CD4-positive, alpha-beta T cell treated with Interleukin-12 subunit alpha and Interleukin-12 subunit beta, for 1 hour (primary cell): Measurements from ENCODE around the gene LANCL2.
"Not testable (repeated sequence)": the region's sequence is repeated elsewhere in the genome, so short reads cannot be mapped to it uniquely, and the experiment has no call there.

ENCODE experiments used
- DNase-seq: peaks from one replicate; pipeline ENCODE4 v3.0.0-alpha.2; 2020

The LANCL2 gene

DNA sequence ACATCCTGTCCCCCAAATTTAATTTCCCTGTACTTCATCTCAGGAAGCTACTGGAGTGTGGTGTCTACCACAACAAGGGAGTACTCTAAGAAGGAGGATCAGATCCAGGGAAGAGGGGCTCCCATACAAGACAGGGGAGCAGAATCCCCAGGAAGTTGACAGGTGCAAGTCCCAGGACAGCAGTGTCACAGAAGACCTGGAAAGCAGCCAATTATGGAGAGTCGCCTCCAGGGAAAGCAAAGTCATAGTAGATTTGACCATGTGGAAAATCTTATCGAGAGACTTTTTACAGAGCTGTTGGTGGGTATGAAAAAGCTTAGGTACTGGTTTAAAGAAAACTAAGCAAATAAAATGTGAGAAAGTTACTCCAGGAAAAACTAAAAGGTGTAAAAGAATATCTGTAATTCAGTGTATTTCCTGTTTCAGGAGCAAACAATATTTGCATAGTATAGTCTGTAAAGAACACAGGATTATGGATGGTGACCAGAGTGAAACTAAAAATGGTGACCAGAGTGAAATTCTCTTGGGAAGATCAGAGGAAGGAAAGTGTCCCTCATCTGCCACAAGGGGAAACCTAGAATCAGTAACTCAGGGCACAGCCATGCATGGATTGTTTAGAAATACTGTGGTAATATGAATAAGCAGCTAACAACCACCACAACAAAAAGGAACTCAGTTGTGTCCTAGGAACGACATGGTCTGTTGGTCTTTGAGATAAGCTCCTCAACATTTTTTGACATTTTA lies 44.5 kb downstream of the LANCL2 start:
- DNase-seq, result no peak

DNA sequence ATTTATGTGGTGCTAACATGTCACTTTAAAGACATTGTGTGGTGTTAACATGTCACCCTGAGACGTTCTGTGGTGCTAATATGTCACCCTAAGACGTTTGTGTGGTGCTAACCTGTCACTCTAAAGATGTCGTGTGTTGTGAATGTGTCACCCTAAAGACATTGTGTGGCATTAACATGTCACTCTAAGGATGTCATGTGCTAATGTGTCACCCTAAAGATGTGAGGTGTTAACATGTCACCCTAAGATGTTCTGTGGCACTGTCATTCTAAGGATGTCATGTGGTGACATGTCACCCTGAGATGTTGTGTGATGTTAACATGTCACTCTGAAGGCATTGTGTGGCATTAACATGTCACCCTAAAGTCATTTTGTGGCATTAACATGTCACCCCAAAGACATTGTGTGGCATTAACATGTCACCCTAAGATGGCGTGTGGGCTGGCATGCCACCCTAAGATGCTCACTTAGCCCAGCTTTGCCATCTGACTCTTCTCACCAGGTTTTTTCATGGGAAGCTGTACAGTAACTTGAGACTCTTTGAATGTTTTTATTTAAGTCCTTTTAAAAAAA lies 45.6 kb downstream of the LANCL2 start:
- DNase-seq, result no peak

DNA sequence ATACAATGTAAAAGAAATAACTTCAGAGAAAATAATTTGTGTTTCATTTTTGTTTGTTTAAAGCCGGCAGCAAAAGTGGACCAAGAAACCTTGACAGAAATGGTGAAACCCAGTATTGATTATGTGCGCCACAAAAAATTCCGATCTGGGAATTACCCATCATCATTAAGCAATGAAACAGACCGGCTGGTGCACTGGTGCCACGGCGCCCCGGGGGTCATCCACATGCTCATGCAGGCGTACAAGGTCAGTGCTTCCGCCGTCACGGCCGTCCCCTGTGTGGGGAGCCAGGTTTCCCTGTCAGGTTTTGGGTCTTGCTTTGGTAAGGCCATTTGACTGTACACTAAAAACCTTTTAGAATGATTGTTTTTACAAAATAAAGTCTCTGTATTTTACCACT lies 46.7 kb downstream of the LANCL2 start:
- no peak for DNase-seq

DNA sequence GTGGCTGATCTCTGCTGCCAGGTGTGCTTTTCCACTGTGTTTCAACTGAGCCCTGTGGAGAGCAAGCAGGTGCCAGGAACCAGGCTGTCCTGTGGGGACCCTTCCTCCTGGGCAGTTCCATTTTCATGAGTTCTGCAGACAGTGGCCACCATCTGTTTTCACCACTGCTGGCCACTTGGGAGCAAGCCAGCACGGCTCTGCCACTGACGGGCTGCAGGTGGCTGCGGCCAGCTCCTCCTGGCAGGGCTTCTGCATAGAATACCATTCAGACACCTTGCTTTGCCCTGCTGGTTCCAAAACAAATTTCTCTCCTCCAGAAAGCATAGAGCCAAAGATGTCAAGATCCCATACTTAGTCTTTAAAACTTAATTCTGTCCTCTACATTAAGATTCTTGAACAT lies 48.3 kb downstream of the LANCL2 start:
- no peak for DNase-seq

DNA sequence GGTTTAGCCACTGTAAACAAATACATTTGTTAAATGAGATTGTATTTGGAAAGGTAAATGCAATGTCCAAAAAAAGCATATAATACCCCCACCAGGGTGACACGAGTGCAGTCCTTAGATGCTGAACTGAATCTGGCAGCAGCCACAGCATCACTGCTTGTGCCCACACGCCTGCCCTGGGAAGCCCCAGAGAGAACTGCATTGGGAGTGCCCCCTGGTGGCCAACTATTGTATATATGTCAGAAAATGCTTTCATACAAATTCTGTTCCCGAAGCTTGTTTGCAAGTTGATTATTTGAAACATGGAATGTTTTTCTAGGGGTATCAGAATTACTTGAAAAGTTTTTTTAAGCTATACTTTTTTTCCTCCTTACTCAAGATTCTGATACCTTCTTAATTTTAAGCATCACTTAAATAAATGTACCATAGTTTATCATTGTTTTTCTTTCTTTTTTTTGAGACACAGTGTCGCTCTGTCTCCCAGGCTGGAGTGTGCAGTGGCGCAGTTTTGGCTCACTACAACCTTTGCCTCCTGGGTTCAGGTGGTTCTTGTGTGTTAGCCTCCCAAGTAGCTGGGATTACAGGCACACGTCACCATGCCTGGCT lies 50.1 kb downstream of the LANCL2 start:
- DNase-seq, result peak; percentile 82

DNA sequence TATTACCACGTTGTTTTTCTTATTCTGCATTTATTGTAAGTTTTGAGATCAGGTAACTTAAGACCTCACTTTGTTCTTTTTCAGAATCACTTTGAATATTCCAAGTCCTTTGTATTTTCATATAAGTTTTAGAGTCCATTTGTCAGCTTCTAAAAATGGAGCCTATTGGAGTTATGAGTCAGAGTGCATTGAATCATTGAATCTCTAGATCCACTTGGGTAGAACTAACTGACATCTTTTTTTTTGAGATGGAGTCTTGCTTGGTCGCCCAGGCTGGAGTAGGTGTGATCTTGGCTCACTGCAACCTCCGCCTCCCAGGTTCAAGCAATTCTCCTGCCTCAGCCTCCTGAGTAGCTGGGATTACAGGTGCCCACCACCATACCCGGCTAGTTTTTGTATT lies 52.3 kb downstream of the LANCL2 start:
- not testable (repeated sequence) for DNase-seq

DNA sequence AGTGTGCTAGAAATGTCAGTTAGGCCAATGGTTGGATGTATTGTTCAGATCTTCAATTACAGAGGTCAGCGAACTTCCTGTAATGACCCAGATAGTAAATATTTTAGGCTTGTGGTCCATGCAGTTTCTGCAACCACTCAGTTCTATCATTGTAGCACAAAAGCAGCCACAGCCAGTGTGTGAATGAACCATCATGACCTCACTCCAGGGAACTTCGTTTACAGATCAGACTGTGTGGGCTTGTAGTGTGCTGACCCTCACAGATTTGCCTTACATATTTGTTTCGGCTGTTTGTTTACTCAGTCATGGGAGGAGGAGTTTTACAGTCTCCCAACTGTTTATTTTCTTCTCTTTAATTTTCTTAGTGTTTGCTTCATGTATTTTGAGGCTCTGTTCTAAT lies 55.4 kb downstream of the LANCL2 start:
- DNase-seq, result no peak

DNA sequence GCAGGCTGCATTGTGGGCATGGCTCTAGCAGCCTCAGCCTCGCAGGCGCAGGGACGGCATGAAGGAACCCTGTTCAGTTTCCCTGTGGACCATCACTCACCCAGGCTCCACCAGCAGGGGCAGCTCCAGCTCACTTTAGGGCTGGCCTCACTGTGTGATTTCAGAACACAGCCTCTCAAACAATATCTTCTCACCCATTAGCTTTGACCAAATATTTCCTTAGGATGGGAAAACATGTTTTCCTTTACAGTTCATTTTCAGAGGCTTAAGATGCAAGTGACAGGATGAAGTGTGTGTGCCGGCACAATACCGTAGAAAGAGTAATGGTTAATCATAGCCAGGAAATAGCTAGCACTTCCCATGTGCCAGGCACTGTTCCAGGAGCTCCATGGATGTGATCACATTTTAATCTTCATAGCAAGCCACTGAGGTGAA lies 58.2 kb downstream of the LANCL2 start:
- DNase-seq, result no peak

DNA sequence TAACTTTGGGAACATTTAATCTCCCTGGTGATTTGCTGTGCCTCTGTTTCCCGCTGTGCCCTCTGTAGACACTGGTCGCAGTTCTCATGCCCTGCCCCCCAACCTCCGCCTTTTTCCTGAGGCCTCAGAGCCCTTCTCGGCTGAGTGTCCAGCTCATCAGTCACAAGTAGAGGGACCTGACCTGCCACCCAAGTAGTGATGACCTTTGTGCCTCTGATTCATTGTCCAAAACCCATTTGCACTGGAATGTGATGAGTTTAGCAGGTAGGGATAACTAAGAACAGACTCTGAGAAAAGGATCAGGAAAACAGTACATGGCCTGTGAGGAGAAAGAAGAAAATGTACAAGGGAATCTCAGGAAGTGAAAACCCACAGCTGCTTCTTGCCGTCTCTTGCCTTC lies 58.8 kb downstream of the LANCL2 start:
- no peak for DNase-seq

DNA sequence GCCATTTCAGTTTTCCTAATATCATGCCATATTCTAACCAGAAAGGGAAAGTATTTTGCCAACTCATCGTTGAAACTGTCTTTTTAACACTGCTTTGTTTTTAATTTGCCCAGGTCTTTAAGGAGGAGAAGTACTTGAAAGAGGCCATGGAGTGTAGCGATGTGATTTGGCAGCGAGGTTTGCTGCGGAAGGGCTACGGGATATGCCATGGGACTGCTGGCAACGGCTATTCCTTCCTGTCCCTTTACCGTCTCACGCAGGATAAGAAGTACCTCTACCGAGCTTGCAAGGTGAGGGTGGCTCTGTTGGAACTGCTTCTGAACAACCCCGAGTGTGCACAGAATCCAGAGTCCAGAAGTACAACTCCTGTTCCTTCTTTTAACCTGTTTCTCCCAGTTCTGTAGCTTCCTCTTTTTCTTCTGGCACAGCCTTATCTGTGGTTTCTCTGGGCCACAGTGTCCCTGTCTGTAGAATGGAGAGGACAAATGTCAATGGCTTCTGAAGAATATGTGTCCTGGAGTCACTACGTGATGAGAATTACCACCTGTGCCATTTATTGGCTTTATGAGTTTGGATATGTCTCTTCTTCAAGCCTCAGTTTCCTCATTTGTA lies 60.1 kb downstream of the LANCL2 start:
- DNase-seq, result no peak

DNA sequence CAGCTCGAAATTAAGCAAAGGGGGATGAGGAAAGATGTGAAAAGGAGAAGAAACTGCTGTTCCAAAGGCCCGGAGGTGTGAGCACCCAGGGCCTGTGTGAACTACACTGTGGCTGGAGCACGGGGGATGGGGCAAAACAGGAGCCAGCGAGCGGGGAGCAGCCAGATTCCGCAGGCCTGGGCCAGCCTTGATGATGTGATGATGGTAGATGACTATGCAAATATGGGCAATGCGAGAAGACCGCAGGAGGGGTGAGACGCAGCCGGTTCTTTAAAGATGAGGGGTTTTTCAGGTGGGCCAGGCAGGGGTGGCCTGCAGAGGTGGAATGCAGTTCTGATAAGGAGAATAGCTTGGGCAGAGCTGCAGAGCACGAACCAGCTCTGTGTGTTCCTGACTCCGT lies 61.5 kb downstream of the LANCL2 start:
- no peak for DNase-seq

DNA sequence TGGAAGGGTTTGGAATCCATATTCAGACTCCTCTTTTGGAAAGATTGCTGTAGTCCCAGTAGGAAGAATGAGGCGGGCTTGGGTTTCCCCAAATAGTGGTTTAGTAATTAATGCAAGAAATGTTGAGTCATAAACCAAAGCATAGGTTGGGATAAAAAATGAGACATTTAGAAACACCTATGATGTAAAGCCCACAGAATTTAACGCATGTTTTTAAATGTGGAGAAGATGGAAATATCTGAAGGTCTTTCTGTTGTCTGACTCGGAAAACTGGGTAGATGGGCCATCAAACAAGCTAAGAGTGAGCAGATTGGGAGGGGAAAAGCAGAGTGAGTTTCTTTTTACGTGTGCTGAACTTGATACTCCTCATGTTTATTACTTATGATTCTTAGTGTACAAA lies 62.2 kb downstream of the LANCL2 start:
- DNase-seq, result no peak

DNA sequence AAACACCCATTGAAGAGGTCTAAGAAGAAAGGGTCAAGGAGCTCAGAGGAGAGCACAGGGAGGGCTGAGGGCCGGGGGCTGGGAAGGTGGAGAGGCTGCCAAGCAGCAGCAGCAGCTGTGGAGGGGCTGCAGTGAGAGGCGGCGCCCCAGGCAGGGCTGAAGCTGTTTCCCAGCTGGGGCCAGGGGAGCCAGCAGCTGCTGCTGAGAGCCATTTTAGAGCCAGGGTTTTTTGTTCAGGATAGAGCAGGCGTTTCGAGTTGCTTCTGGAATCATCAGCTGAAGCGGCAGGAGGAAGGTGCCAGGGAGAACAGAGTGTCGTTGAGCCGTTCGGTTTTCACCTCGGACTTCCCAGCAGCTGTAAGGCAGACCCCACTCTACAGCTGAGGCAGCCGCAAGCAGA lies 62.7 kb downstream of the LANCL2 start:
- DNase-seq, result no peak

DNA sequence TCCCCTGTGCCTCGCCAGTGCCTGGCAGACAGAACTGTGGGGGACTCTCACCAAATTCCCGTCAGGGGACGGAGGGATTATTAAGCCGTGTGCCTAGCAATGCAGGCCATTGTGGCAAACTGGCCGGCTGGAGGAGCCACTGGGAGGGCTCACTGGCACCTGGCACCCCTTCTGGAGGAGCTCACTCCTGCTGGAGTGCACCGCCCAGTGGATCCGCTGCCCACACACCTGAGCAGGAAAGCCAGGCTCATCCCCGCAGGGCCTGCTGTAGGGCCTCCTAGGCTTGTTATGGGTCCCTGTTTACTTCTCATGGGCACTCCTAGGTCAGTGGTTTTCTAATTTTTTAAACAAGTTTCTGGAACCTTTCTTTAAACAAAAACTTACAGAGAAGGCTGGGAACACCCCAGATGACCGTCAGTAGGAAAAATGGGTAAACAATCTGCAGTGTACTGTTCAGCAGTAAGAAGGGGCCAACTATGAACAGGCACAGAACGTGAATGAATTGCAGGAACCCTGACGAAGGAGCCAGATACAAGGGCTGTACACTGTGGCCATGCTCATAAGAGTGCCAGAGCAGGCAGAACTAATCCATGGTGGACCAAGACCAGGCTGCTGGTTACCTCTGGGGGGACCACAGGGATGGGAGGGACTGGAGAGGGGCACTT lies 64.8 kb downstream of the LANCL2 start:
- no peak for DNase-seq

DNA sequence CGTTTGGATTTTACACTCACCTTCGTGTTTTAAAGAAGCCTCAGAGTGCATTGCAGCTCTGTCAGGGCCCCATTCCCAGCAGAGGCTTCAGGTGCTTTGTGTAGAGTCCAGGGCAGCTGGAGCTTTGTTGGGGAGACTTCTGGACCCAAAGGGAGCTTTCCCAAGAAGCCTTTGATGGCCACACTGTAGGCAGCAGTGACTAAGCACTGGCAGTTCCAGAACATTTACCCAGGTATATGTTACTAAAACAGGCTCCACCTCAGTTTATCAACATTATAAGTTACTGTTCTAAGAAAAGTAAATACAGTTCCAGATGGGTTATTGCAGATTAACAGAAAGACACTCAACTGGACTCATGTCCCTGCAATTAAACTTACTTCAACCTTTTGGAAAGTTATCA lies 66.8 kb downstream of the LANCL2 start:
- no peak for DNase-seq

DNA sequence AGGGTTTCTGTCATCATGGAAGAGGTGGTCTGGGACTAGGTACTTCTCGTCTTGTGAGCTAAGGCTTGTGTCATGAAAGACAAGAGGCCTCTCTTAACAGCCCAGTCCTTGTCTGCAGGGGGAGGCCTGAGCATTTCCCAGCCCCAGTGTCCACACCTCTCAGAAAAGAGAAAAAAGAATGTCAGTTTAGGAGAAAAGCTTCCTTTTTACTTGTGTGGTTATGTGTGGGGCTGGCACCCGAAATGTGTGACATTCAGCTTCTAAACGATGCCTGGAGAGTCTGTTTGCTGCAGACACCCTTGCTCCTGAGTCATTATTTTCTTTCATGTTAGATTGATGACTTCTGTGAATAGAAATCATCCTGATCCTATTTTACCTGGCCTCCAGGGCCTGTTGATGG lies 67.4 kb downstream of the LANCL2 start:
- DNase-seq, result no peak

DNA sequence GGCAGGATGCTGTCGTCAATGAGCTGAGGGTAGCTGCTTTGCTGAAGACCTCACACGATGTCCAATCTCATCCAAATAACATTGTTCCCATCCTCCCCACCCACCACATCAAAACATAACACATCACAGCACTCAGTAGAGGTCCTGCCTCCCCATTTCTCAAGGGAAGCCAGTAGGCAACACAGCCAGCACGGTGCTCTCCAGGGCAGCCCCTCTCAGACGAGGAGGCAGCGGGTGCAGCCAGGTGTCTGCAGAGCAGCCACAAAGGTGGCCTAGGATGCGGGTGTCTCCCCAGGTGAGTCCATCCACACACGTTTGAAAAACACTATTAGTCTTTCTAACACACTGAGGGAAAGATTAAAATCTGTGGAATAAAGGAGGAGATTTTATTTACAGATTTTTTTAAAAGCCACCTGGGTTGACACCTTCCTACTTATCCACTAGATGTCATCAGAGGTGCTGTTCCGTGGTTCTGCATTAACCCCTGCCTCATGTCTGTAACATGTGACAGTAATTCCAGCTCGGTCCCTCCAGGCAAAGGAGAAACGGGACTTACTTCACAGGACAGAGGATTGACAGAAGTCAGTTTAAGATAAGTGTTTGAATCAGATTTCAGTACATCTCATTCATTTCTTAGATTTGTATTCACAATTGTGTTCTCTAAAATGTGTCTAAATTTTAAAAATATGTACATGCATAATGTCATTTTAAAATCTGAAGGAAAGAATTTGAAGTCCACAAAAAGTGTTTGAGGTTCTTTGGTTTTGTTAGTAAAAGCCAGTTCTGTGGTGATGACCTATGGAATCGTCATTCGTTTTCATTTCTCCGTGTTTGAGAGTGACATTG lies 68.0 kb downstream of the LANCL2 start:
- DNase-seq, result peak; percentile 40

DNA sequence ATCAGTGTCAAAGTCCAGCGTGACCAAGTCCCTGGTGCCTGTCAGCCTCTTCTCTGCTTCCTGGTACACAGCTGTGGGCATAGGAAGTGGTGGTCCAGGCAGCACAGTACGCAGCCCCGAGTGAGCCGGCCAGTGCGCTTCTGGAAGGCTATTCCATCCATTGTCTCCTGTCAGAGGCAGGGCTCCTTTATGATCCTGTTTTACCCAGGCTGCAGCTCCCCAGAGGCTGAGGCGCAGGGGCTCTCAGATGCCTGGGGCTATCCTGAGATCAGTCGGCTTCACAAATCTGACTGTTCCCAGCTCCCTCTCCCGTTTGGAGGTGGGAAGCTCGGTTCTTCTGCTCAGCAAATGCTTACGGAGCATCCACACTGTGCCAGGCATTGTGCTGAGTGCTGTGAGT lies 70.3 kb downstream of the LANCL2 start:
- no peak for DNase-seq

DNA sequence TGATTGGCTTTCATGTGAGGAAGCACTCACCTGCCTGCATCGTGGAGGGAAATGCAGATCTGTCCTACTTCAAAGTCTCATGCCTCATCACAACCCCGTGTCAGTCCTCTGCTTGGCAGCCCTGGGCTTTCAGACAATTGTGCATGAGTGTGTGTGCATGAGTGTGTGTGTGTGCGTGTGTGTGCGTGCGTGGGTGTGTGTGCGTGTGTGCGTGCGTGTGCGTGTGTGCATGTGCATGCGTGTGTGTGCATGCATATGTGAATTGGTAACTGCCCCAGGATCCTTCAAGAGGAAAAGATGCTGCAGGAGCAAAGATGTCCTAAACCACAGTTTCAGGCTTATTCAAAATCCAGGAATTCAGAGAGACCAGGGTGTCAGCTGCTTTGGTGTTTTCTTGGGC lies 71.3 kb downstream of the LANCL2 start:
- no peak for DNase-seq

DNA sequence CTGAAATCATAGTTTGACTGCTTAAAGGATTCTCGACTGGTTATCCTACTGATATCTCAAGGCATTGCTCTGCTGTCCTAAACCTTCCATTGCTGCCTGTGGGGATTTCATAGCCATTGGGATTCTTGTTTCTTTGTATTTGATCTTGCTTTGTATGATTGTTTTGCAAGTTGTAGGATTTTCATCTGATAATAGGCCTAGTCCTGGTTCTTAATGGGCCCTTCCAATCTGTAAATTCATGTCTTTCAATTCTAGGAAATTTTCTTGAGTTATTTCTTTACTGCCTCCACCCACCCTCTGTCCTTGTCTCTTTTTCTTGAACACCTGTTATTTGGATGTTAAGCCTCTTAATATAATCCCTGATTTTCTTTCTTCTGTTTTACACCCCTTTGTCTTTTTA lies 72.2 kb downstream of the LANCL2 start:
- no peak for DNase-seq

DNA sequence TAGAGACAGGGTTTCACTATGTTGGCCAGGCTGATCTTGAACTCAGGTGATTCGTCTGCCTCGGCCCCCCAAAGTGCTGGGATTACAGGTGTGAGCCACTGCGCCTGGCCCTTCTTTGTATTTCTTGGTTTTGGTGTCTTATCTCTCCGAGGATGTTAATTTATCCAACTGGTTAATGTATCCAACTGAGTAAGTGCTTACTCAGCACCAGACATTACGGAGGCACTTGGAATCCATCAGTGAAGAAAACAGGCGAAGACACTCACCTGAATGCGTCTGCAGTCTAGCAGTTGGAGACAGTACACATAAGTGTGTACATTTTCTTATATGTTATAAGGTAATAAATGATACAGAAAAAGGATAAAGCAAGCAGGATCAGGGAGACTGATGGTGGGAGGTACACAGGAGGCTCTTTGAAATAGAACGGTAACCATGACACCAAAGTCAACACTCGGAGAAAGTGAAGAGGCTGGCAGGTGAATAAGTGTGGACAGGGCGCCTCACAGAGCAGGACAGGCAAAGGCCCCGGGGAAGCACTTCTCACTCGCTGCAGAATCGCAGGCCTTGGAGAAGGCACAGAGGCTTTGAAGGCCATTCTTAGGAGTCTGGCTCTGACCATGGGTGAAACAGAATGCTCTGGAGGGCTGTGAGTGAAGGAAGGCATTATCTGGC lies 73.1 kb downstream of the LANCL2 start:
- DNase-seq, result no peak
